Measurements from ENCODE around the gene SLC25A29.

Gene SLC25A29

DNA sequence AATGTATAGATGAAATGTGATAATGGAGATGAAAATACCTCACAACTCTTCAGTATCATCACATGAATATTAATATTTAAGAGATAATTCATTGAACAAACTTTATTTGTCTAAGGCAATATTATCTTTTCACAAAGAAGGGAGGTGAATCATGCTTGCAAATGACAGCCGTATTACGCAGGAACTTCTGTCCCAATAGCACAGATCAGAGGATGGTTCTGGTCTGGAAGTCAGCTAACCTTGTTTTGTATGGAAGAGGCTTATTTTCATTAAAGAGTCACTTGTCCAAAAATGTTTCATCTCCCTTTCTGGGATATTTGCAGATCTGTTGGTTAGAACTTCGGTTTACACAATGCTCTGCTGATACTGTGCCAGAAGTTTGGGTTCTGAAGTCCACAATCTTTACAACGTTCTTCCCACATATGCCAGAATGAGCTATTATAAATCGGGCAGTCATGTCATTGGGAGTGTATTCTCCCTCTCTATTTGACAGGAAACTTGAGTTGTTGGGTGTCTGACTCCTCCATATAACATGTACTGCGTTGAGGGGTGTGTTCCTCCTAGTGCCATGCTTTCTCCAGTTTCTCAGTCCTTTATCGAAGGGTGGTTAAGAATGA is 37.5 kb downstream of the SLC25A29 start:
- Histone ChIP-seq H3K36me3 (ENCODE audit: control insufficient read depth, insufficient read depth, low read length) (peaks cover 2% of the 10 kb centered on the region), H2AK5ac (ENCODE audit: low read length) (no peak overlapping the region), H3K9ac (ENCODE audit: low read length) (no peak overlapping the region), H4K5ac (ENCODE audit: low read length) (no peak overlapping the region), H3K4me3 (ENCODE audit: low read length) (no peak overlapping the region), H3K79me2 (ENCODE audit: control insufficient read depth, insufficient read depth, low read length) (peaks cover 66% of the 10 kb centered on the region), H2BK5ac (ENCODE audit: low read length) (no peak overlapping the region), H3K27me3 (ENCODE audit: insufficient read depth, low read length, poor library complexity) (no peaks in the 10 kb centered on the region), H3K18ac (ENCODE audit: low read length) (no peak overlapping the region), H3K79me1 (ENCODE audit: low read length) (peaks cover 23% of the 10 kb centered on the region), H3K23ac (ENCODE audit: low read length) (no peak overlapping the region), H4K8ac (ENCODE audit: low read depth, low read length) (no peak overlapping the region), H3K27ac (ENCODE audit: low read depth, low read length) (no peak overlapping the region), H3K4me1 (ENCODE audit: control insufficient read depth, low read depth, low read length) (no peaks in the 10 kb centered on the region), H3K4ac (ENCODE audit: low read depth, low read length) (no peak overlapping the region), H2BK15ac (replicated peaks; ENCODE audit: low read depth) (no peak overlapping the region), H3K56ac (ENCODE audit: low read length) (no peak overlapping the region), H2BK120ac (ENCODE audit: low read depth, low read length) (no peak overlapping the region), H3K4me2 (ENCODE audit: low read length) (no peak overlapping the region)
- WGBS (ENCODE audit: extremely low coverage, insufficient coverage, low lambda C conversion rate), result no CpG with 5 or more reads among the region's 7 CpGs
- no peak for DNase-seq

DNA sequence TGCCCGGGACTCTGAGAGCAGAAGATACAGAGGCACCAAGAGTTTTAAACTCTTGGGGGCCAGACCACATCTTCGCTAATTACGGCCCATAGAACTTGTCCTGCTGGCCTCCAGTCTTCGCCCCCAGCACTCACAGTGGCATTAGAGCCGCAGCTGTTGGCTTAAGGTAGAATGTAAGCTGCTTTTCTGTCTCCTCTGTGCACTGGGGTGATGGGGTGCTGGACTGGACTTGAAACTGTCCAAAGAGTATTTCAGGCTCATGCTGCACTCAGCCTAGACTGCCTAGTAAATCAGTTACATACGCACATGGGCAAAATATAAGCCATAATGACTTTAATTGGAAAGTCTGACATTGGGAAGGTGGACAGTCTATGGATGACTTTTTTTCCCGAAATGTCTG is 38.3 kb downstream of the SLC25A29 start:
- Histone ChIP-seq H2BK120ac (ENCODE audit: low read depth, low read length) (no peak overlapping the region), H3K4me1 (ENCODE audit: control insufficient read depth, low read depth, low read length) (no peaks in the 10 kb centered on the region), H3K23ac (ENCODE audit: low read length) (no peak overlapping the region), H3K79me1 (ENCODE audit: low read length) (peaks cover 26% of the 10 kb centered on the region), H2BK5ac (ENCODE audit: low read length) (no peak overlapping the region), H3K4ac (ENCODE audit: low read depth, low read length) (no peak overlapping the region), H3K4me2 (ENCODE audit: low read length) (no peak overlapping the region), H3K27me3 (ENCODE audit: insufficient read depth, low read length, poor library complexity) (no peaks in the 10 kb centered on the region), H3K4me3 (ENCODE audit: low read length) (no peak overlapping the region), H3K79me2 (ENCODE audit: control insufficient read depth, insufficient read depth, low read length) (peaks cover 69% of the 10 kb centered on the region), H3K36me3 (ENCODE audit: control insufficient read depth, insufficient read depth, low read length) (peaks cover 4% of the 10 kb centered on the region), H3K56ac (ENCODE audit: low read length) (no peak overlapping the region), H3K9ac (ENCODE audit: low read length) (no peak overlapping the region), H3K27ac (ENCODE audit: low read depth, low read length) (no peak overlapping the region), H2BK15ac (replicated peaks; ENCODE audit: low read depth) (no peak overlapping the region), H4K5ac (ENCODE audit: low read length) (no peak overlapping the region), H3K18ac (ENCODE audit: low read length) (no peak overlapping the region), H4K8ac (ENCODE audit: low read depth, low read length) (no peak overlapping the region), H2AK5ac (ENCODE audit: low read length) (no peak overlapping the region)
- no CpG with 5 or more reads among the region's 7 CpGs for WGBS (ENCODE audit: extremely low coverage, insufficient coverage, low lambda C conversion rate)
- no peak for DNase-seq

DNA sequence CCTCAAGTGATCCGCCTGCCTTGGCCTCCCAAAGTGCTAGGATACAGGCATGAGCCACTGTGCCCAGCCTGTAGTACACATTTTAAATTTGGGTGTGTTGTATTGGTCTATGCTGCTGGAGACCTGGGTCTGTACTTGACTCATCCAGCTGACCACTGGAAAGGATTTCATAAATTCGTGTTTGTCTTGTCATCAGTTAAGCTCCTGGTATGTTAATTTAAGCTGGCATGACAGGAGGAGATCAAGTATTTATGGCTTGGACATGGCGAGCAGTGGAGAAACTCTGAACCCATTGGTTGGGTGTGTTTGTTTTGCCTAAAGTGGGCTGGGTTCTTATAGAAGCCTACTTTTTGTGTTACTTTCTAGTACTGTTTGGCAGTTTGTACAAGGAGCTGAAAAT is 43.1 kb downstream of the SLC25A29 start:
- Histone ChIP-seq H3K9ac (ENCODE audit: low read length) (no peak overlapping the region), H3K4me1 (ENCODE audit: control insufficient read depth, low read depth, low read length) (no peaks in the 10 kb centered on the region), H3K4ac (ENCODE audit: low read depth, low read length) (no peak overlapping the region), H2BK5ac (ENCODE audit: low read length) (no peak overlapping the region), H3K4me2 (ENCODE audit: low read length) (no peak overlapping the region), H3K18ac (ENCODE audit: low read length) (no peak overlapping the region), H3K79me1 (ENCODE audit: low read length) (peaks cover 15% of the 10 kb centered on the region), H2BK15ac (replicated peaks; ENCODE audit: low read depth) (no peak overlapping the region), H3K23ac (ENCODE audit: low read length) (no peak overlapping the region), H3K79me2 (ENCODE audit: control insufficient read depth, insufficient read depth, low read length) (peaks cover 85% of the 10 kb centered on the region), H3K56ac (ENCODE audit: low read length) (no peak overlapping the region), H3K27me3 (ENCODE audit: insufficient read depth, low read length, poor library complexity) (no peaks in the 10 kb centered on the region), H3K36me3 (ENCODE audit: control insufficient read depth, insufficient read depth, low read length) (peaks cover 4% of the 10 kb centered on the region), H2AK5ac (ENCODE audit: low read length) (no peak overlapping the region), H4K5ac (ENCODE audit: low read length) (no peak overlapping the region), H4K8ac (ENCODE audit: low read depth, low read length) (no peak overlapping the region), H3K4me3 (ENCODE audit: low read length) (no peak overlapping the region), H2BK120ac (ENCODE audit: low read depth, low read length) (no peak overlapping the region), H3K27ac (ENCODE audit: low read depth, low read length) (no peak overlapping the region)
- no peak for DNase-seq
- no CpG with 5 or more reads among the region's 3 CpGs for WGBS (ENCODE audit: extremely low coverage, insufficient coverage, low lambda C conversion rate)

DNA sequence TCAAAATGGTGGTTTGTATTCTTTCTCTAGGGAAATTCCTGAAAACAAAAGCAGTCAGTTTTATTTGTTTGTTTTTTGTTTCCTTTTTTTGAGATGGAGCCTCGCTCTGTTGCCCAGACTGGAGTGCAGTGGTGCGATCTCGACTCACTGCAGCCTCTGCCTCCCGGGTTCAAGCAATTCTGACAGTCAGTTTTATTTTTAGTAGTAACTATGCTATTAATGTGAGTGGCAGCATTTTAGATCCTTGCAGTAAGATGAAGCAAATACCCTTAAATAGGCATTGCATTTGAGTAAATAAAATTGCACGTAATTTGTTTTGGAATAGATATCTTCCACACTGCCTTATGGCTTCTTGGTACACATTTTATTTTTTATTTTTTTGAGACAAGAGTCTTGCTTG is 43.7 kb downstream of the SLC25A29 start:
- Histone ChIP-seq H3K79me2 (ENCODE audit: control insufficient read depth, insufficient read depth, low read length) (peaks cover 86% of the 10 kb centered on the region), H3K27me3 (ENCODE audit: insufficient read depth, low read length, poor library complexity) (no peaks in the 10 kb centered on the region), H2BK15ac (replicated peaks; ENCODE audit: low read depth) (no peak overlapping the region), H3K27ac (ENCODE audit: low read depth, low read length) (no peak overlapping the region), H3K18ac (ENCODE audit: low read length) (no peak overlapping the region), H3K9ac (ENCODE audit: low read length) (no peak overlapping the region), H3K4me2 (ENCODE audit: low read length) (no peak overlapping the region), H3K56ac (ENCODE audit: low read length) (no peak overlapping the region), H2BK120ac (ENCODE audit: low read depth, low read length) (no peak overlapping the region), H2BK5ac (ENCODE audit: low read length) (no peak overlapping the region), H4K8ac (ENCODE audit: low read depth, low read length) (no peak overlapping the region), H3K23ac (ENCODE audit: low read length) (no peak overlapping the region), H3K4me1 (ENCODE audit: control insufficient read depth, low read depth, low read length) (no peaks in the 10 kb centered on the region), H3K4ac (ENCODE audit: low read depth, low read length) (no peak overlapping the region), H3K36me3 (ENCODE audit: control insufficient read depth, insufficient read depth, low read length) (peaks cover 3% of the 10 kb centered on the region), H2AK5ac (ENCODE audit: low read length) (no peak overlapping the region), H3K4me3 (ENCODE audit: low read length) (no peak overlapping the region), H3K79me1 (ENCODE audit: low read length) (peaks cover 12% of the 10 kb centered on the region), H4K5ac (ENCODE audit: low read length) (no peak overlapping the region)
- no peak for DNase-seq
- WGBS (ENCODE audit: extremely low coverage, insufficient coverage, low lambda C conversion rate), result no CpG with 5 or more reads among the region's 5 CpGs

DNA sequence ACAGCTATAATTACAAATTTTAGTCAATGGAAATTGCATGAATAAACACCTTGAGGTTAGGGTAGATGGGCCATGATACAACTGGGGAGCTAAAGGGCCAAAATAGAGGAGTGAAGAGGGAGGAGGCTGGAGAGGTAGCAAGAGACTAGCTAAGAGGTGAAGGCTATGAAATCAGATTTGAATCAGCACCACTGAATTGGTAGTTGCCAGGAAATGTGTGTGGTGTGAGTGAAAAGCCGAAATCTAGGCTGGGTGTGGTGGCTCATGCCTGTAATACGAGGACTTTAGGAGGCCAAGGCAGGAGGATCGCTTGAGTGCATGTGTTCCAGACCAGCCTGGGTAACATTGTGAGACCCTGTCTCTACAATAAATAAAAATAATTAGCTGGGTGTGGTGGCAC is 44.6 kb downstream of the SLC25A29 start:
- H3K27me3 ChIP-seq (ENCODE audit: insufficient read depth, low read length, poor library complexity), result no peaks in the 10 kb centered on the region
- peaks cover 88% of the 10 kb centered on the region for H3K79me2 ChIP-seq (ENCODE audit: control insufficient read depth, insufficient read depth, low read length)
- H3K4me2 ChIP-seq (ENCODE audit: low read length), result no peak overlapping the region
- H3K56ac ChIP-seq (ENCODE audit: low read length), result no peak overlapping the region
- peaks cover 13% of the 10 kb centered on the region for H3K79me1 ChIP-seq (ENCODE audit: low read length)
- peaks cover 3% of the 10 kb centered on the region for H3K36me3 ChIP-seq (ENCODE audit: control insufficient read depth, insufficient read depth, low read length)
- H3K18ac ChIP-seq (ENCODE audit: low read length), result no peak overlapping the region
- no CpG with 5 or more reads among the region's 3 CpGs for WGBS (ENCODE audit: extremely low coverage, insufficient coverage, low lambda C conversion rate)
- no peak overlapping the region for H4K8ac ChIP-seq (ENCODE audit: low read depth, low read length)
- H4K5ac ChIP-seq (ENCODE audit: low read length), result no peak overlapping the region
- no peak overlapping the region for H3K4me3 ChIP-seq (ENCODE audit: low read length)
- H3K23ac ChIP-seq (ENCODE audit: low read length), result no peak overlapping the region
- no peak overlapping the region for H2BK5ac ChIP-seq (ENCODE audit: low read length)
- H3K4me1 ChIP-seq (ENCODE audit: control insufficient read depth, low read depth, low read length), result peaks cover 4% of the 10 kb centered on the region
- no peak overlapping the region for H2BK120ac ChIP-seq (ENCODE audit: low read depth, low read length)
- H3K4ac ChIP-seq (ENCODE audit: low read depth, low read length), result no peak overlapping the region
- H3K27ac ChIP-seq (ENCODE audit: low read depth, low read length), result no peak overlapping the region
- H2BK15ac ChIP-seq (replicated peaks; ENCODE audit: low read depth), result no peak overlapping the region
- H2AK5ac ChIP-seq (ENCODE audit: low read length), result no peak overlapping the region
- H3K9ac ChIP-seq (ENCODE audit: low read length), result no peak overlapping the region
- DNase-seq, result no peak

DNA sequence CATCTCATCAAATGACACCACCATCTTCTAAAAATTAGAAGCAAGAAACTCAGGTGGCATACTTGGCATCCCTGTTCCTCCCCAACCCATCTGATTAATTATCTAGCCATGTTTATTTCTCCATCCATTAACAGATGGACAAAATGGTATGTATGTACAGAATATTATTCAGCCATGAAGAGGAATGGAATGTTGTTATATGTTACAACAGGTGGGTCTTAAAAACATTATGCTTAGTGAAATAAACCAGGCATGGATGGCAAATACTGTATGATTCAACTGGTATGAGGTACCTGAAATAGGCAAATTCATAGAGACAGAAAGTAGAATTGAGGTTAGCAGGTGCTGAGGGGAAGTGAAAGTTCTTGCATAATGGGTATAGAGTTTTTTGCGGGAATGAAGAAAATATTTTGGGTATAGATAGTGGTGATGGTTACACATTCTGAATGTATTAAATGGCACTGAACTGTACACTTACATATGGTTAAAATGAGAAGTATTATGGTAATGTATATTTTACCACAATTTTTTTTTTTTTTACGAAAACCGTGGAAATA is 49.8 kb downstream of the SLC25A29 start:
- Histone ChIP-seq H2BK15ac (replicated peaks; ENCODE audit: low read depth) (no peak overlapping the region), H2BK5ac (ENCODE audit: low read length) (no peak overlapping the region), H3K27me3 (ENCODE audit: insufficient read depth, low read length, poor library complexity) (no peaks in the 10 kb centered on the region), H3K79me2 (ENCODE audit: control insufficient read depth, insufficient read depth, low read length) (peaks cover 92% of the 10 kb centered on the region), H3K27ac (ENCODE audit: low read depth, low read length) (no peak overlapping the region), H3K4me1 (ENCODE audit: control insufficient read depth, low read depth, low read length) (peaks cover 4% of the 10 kb centered on the region), H3K36me3 (ENCODE audit: control insufficient read depth, insufficient read depth, low read length) (no peaks in the 10 kb centered on the region), H3K56ac (ENCODE audit: low read length) (no peak overlapping the region), H3K4me3 (ENCODE audit: low read length) (no peak overlapping the region), H3K9ac (ENCODE audit: low read length) (no peak overlapping the region), H3K23ac (ENCODE audit: low read length) (no peak overlapping the region), H3K4me2 (ENCODE audit: low read length) (no peak overlapping the region), H2BK120ac (ENCODE audit: low read depth, low read length) (no peak overlapping the region), H3K18ac (ENCODE audit: low read length) (no peak overlapping the region), H3K4ac (ENCODE audit: low read depth, low read length) (no peak overlapping the region), H4K5ac (ENCODE audit: low read length) (no peak overlapping the region), H4K8ac (ENCODE audit: low read depth, low read length) (no peak overlapping the region), H3K79me1 (ENCODE audit: low read length) (peaks cover 5% of the 10 kb centered on the region), H2AK5ac (ENCODE audit: low read length) (no peak overlapping the region)
- 100% methylated on average over 1 of the region's 3 CpGs for WGBS (ENCODE audit: extremely low coverage, insufficient coverage, low lambda C conversion rate)
- DNase-seq, result no peak
